ENCODE results near the gene POLDIP2.

Gene POLDIP2

GRCh38 chr17:28315846-28316705 lies 41.3 kb downstream of the POLDIP2 start:
- DNase-seq = no peak

GRCh38 chr17:28313841-28314240 lies 43.5 kb downstream of the POLDIP2 start:
- DNase-seq = no peak

- no peak for DNase-seq
Observed at GRCh38 chr17:28306954-28307401, 50.3 kb downstream of the POLDIP2 start.

- no peak for DNase-seq
Observed at GRCh38 chr17:28298449-28298848, 58.9 kb downstream of the POLDIP2 start.
